HepG2 (cell line): ENCODE results near the gene SH3BP2. TPM values are rescaled to one million over a fixed set of nuclear protein-coding genes. Genes with fewer than 3 reads are reported as not detected.

ENCODE experiments used
- ATAC-seq: fragments of 200-7000 bp; cut with Tn5 transposase; 3 replicates; pipeline ENCODE4 v1.9.1; 2020; ENCODE audit warnings: mild to moderate bottlenecking, moderate library complexity
- BruUV-seq: library from RNA; stranded (reverse); fragments of 400-500 nt; replicated peaks from 2 replicates; lab custom pipeline; 2021; lab: Mats Ljungman, UMichigan
- CTCF ChIA-PET: fragments of 300-600 bp; formaldehyde crosslinking; extraction: SDS; loops from one replicate; lab custom pipeline; 2021; ENCODE audit warnings: low total read pairs, inconsistent platforms, low intra/inter-chr PET ratio; lab: Yijun Ruan, JAX
- POLR2A ChIA-PET: fragments of 350-600 bp; sonication (Branson Sonifier 250); formaldehyde crosslinking; loops from one replicate; lab custom pipeline; 2020; ENCODE audit warnings: antibody characterized with exemption, inconsistent platforms; lab: Yijun Ruan, JAX
- DNase-seq: peaks from one replicate; pipeline ENCODE4 v3.0.0-alpha.2; 2015; ENCODE audit warnings: low spot score
- FAIRE-seq: peaks from 3 replicates; lab custom pipeline; 2011; peaks lifted over from hg19 to GRCh38; lab: Jason Lieb, UNC
- H2AFZ ChIP-seq: one replicate; pipeline ENCODE4 v1.6.1; 2011; ENCODE audit warnings: low read length, inconsistent platforms
- H3K27ac ChIP-seq: fragments of 300-600 bp; 3 replicates; pipeline ENCODE4 v1.8.0; 2011; ENCODE audit warnings: mixed run types, mild to moderate bottlenecking, mixed read lengths, low read length, inconsistent platforms; ENCODE audit not compliant: insufficient read depth; ENCODE audit errors: extremely low read length
- H3K27me3 ChIP-seq, 2 experiments: fragments of 200-600 bp in 1 of 2; 2 replicates in 1 of 2; 3 replicates in 1 of 2; pipeline versions ENCODE4 v1.6.0 to v1.8.0; 2011; ENCODE audit warnings: low read length in 2 of 2, mild to moderate bottlenecking in 2 of 2, moderate library complexity in 2 of 2, inconsistent platforms in 1 of 2; ENCODE audit not compliant: insufficient read depth in 2 of 2, control insufficient read depth in 1 of 2
- H3K36me3 ChIP-seq, 2 experiments: fragments of 200-600 bp in 1 of 2; replicated peaks in 1 of 2; 2 replicates in 1 of 2; 3 replicates in 1 of 2; pipeline versions ENCODE4 v1.5.1 to v1.8.0; 2011; ENCODE audit warnings: low read length in 2 of 2, inconsistent platforms in 1 of 2; ENCODE audit not compliant: insufficient read depth in 2 of 2, control insufficient read depth in 1 of 2
- H3K4me1 ChIP-seq: 2 replicates; pipeline ENCODE4 v1.5.1; 2012; ENCODE audit warnings: low read length, inconsistent platforms; ENCODE audit not compliant: insufficient read depth
- H3K4me2 ChIP-seq: 2 replicates; pipeline ENCODE4 v1.6.0; 2011; ENCODE audit warnings: low read depth, low read length, inconsistent platforms
- H3K4me3 ChIP-seq, 3 experiments: fragments of 200-600 bp in 1 of 3; sonication (generic), shearing (Covaris generic) in 1 of 3; replicated peaks in 1 of 3; 2 replicates each; pipeline ENCODE4 v1.5.1; 2011 to 2016; ENCODE audit warnings: low read length in 3 of 3, inconsistent platforms in 2 of 3, low read depth in 2 of 3, mild to moderate bottlenecking in 2 of 3, control low read depth in 1 of 3, mixed read lengths in 1 of 3; ENCODE audit not compliant: insufficient read depth in 1 of 3
- H3K79me2 ChIP-seq: one replicate; pipeline ENCODE4 v1.6.1; 2011; ENCODE audit warnings: low read length, inconsistent platforms; ENCODE audit not compliant: insufficient read depth
- H3K9ac ChIP-seq: 2 replicates; pipeline ENCODE4 v1.6.0; 2011; ENCODE audit warnings: mild to moderate bottlenecking, low read depth, low read length, inconsistent platforms; ENCODE audit not compliant: insufficient read depth
- H3K9me3 ChIP-seq: 2 replicates; pipeline ENCODE4 v1.5.1; 2012; ENCODE audit warnings: mild to moderate bottlenecking, low read length
- H4K20me1 ChIP-seq: 2 replicates; pipeline ENCODE4 v1.6.0; 2011; ENCODE audit warnings: inconsistent platforms, mild to moderate bottlenecking, low read length, moderate library complexity; ENCODE audit not compliant: insufficient read depth
- AGO2 ChIP-seq: fragments of 200-400 bp; formaldehyde crosslinking; optimal IDR thresholded peaks from 2 replicates; pipeline ENCODE3; 2017; ENCODE audit warnings: mild to moderate bottlenecking, low read depth, low read length, moderate library complexity
- CEBPG ChIP-seq: IDR thresholded peaks from 2 replicates; pipeline ENCODE4 v1.6.1; 2016
- NCOA5 ChIP-seq: sonication (generic); formaldehyde crosslinking; IDR thresholded peaks from 2 replicates; pipeline ENCODE4 v1.4.0; 2020; ENCODE audit warnings: missing genetic modification reagents
- WGBS: methylation state at CpG from one replicate; pipeline ENCODE4 v1.1.6; 2017; ENCODE audit warnings: low lambda C conversion rate; 5-methylcytosine and 5-hydroxymethylcytosine counted together
- in situ Hi-C: cut with HindIII; loops from 2 replicates; pipeline ENCODE4 v1.10.0; 2017; ENCODE audit warnings: low pct_unique_long_range_greater_than_20kb; ENCODE audit not compliant: extremely low pct_ligation_motif_present
- intact Hi-C: fragments of 100-400 bp; cut with micrococcal nuclease; formaldehyde crosslinking; loops from one replicate; pipeline ENCODE4 v1.10.0; 2022; ENCODE audit not compliant: unreplicated experiment
- polyA plus RNA-seq, 8 experiments: library from polyadenylated mRNA; depleted of rRNA in 3 of 8; stranded (reverse) in 7 of 8; unstranded in 1 of 8; fragments of >200 nt; fragmentation: Illumina TruSeq in 4 of 8; extraction: Trizol in 4 of 8; gene quantifications; 2 replicates each; pipeline versions ENCODE4 v1.2.1 to v1.2.3, GENCODE V29; 2011 to 2016; ENCODE audit warnings: low read depth in 4 of 8, missing spikeins in 1 of 8, mixed read lengths in 1 of 8; ENCODE audit not compliant: insufficient read depth in 1 of 8
- total RNA-seq, 5 experiments: library from RNA; depleted of rRNA; stranded (reverse); fragments of >200 nt; fragmentation: Illumina TruSeq; extraction: Trizol; gene quantifications; 2 replicates each; pipeline ENCODE4 v1.2.3, GENCODE V29; 2016; ENCODE audit warnings: low read depth in 1 of 5

SH3BP2 gene
- total and polyA plus RNA-seq, 2 of the 13 experiments (the other 11 are each of a cell fraction or from before 2014, with no cell fraction given): 16.9 to 34.5 TPM

GRCh38 chr4:2805712-2806389, 13.0 kb downstream of the SH3BP2 start:
- peaks cover 30% of the 10 kb centered on the region for H3K79me2 ChIP-seq
- peaks cover 3 to 9% of the 10 kb centered on the region in 2 experiments; a peak in 2 of 5 replicates for H3K36me3 ChIP-seq
- in situ Hi-C loops: no loop called here
- ATAC-seq: no peak
- FAIRE-seq: no peak
- H3K9me3 ChIP-seq: no peaks in the 10 kb centered on the region
- no peak for DNase-seq
- no peaks in the 10 kb centered on the region for H3K27me3 ChIP-seq
- no peak overlapping the region for H3K9ac ChIP-seq
- WGBS: 96% methylated on average over 18 of the region's 20 CpGs
- ChIA-PET POLR2A (no interaction called here), CTCF (no interaction called here)
- H3K4me3 ChIP-seq: no peak overlapping the region
- H4K20me1 ChIP-seq: peaks cover 9% of the 10 kb centered on the region; the same call in 1 of the 2 replicates
- intact Hi-C loops: no loop called here
- peaks cover 25% of the 10 kb centered on the region for H3K4me1 ChIP-seq
- no peak overlapping the region for H3K4me2 ChIP-seq
- H2AFZ ChIP-seq: no peak overlapping the region
- no peak for TF ChIP-seq CEBPG (CRISPR knock-in tag)
- BruUV-seq: no TSS peak
- H3K27ac ChIP-seq: no peak overlapping the region

DNA sequence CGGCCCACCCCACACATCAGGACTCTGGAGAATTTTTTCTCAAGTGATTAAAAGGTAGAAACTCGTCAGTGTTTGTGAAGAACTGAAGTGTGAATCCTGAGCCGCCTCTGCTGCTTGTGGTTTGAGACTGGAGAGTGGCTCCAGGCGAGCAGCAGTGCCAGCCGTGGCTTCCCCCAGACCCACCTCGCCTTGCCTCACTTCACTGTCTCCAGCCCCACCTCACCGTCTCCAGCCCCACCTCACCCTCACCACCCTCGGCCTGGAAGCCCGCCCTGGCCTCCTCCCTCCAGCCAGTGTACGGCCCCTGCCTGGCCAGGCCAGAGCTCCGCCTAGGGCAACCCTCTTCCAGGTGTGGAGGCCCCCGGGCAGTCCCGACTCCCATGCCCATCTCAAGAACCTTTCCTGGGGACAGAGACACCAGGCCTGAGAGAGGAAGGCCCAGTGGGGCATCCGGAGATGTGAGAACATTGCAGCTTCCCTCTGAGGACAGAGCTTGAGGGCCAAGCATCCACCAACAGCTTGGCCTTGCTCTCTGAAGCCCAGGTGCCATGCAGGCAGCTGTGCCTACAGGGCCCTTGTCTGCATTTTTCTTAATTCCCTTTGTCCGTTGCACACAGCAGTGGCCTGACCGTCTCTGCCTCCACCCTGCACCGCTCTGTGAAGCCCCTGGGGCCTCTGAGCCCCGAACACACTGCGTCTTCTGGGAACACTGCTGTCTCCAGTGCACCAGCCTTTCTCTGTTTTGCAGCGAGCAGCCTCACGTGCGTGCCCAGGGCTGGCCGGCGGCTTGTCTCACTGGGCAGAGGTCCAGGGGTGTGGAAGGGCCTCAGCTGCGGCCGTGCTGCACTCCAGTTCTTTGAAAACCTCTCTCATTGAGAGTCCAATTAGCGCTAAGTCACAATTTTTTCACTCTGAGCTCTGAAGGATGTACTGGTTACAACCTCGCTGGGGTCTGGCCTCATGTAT, 13.8 kb downstream of the SH3BP2 start:
- 98% methylated on average over 19 of the region's 28 CpGs for WGBS
- Histone ChIP-seq H3K4me1 (peaks cover 28% of the 10 kb centered on the region), H3K36me3 (peaks cover 3 to 9% of the 10 kb centered on the region in 2 experiments; a peak in 2 of 5 replicates), H3K27ac (no peak overlapping the region), H4K20me1 (peaks cover 13% of the 10 kb centered on the region; the same call in 1 of the 2 replicates), H3K4me2 (no peak overlapping the region), H3K9me3 (no peaks in the 10 kb centered on the region), H3K27me3 (no peaks in the 10 kb centered on the region), H2AFZ (no peak overlapping the region), H3K79me2 (peaks cover 33% of the 10 kb centered on the region), H3K4me3 (no peak overlapping the region), H3K9ac (no peak overlapping the region)
- in situ Hi-C loops (no loop called here), intact Hi-C loops (no loop called here)
- TF ChIP-seq NCOA5 (CRISPR knock-in tag): no peak
- peak; percentile 2 for TF ChIP-seq AGO2
- ChIA-PET CTCF (no interaction called here), POLR2A (no interaction called here)
- FAIRE-seq (no peak), DNase-seq (no peak), ATAC-seq (no peak)
- no TSS peak for BruUV-seq
